H1 (cell line): ENCODE results near the gene TMEM253. TPM values are rescaled to one million over a fixed set of nuclear protein-coding genes. Genes with fewer than 3 reads are reported as not detected.

Experiments used
- ASH2L ChIP-seq: fragments of 200-600, 300-600 bp; sonication (generic); IDR thresholded peaks from one replicate; pipeline ENCODE4 v1.7.1; 2017; ENCODE audit warnings: low read length
- CBX5 ChIP-seq: fragments of 300-800, 300-1000 bp; sonication (generic); IDR thresholded peaks from 2 replicates; pipeline ENCODE4 v1.7.1; 2016; ENCODE audit warnings: antibody characterized with exemption, low read length, low read depth
- EP300 ChIP-seq, 2 experiments: IDR thresholded peaks; 1 replicate in 1 of 2; 2 replicates in 1 of 2; pipeline ENCODE4 v1.6.1; 2011 to 2012; ENCODE audit warnings: low read depth in 2 of 2, low read length in 2 of 2, mild to moderate bottlenecking in 2 of 2, borderline replicate concordance in 1 of 2, inconsistent platforms in 1 of 2, moderate library complexity in 1 of 2
- FOSL1 ChIP-seq: IDR thresholded peaks from 2 replicates; pipeline ENCODE4 v1.6.1; 2011; ENCODE audit warnings: mild to moderate bottlenecking, low read depth, low read length, moderate library complexity; ENCODE audit not compliant: insufficient read depth
- RNF2 ChIP-seq: fragments of 200-900, 300-1000 bp; sonication (generic); IDR thresholded peaks from 2 replicates; pipeline ENCODE4 v1.7.1; 2016; ENCODE audit warnings: borderline replicate concordance, low read depth, mild to moderate bottlenecking, antibody characterized with exemption, low read length; ENCODE audit not compliant: poor library complexity, severe bottlenecking; ENCODE audit errors: missing control alignments
- polyA plus RNA-seq, 7 experiments: library from polyadenylated mRNA; depleted of rRNA in 3 of 7; stranded (reverse) in 5 of 7; unstranded in 2 of 7; fragments of >200 nt in 5 of 7; fragments of 200-250 nt in 2 of 7; gene quantifications; 1 replicate in 5 of 7; 2 replicates in 1 of 7; 4 replicates in 1 of 7; pipeline versions ENCODE4 v1.2.1 to v1.2.3, GENCODE V29; 2011 to 2013; ENCODE audit warnings: missing spikeins in 2 of 7, mixed read lengths in 2 of 7
- total RNA-seq: library from RNA; stranded (reverse); fragmentation: NEBNext Ultra II Directional; extraction: Animal tissue kit (Norgen Biotek cat#: 25700); gene quantifications from 2 replicates; pipeline ENCODE4 v1.2.1, GENCODE V29; 2021

Gene TMEM253
- total and polyA plus RNA-seq, 2 of the 8 experiments (the other 6 are each of a cell fraction or from before 2014, with no cell fraction given), result 1.9 to 2.2 TPM

- TF ChIP-seq RNF2, result no peak
- no peak for TF ChIP-seq ASH2L
- TF ChIP-seq EP300 (IDR thresholded peaks at IDR 0.05; ENCODE audit: borderline replicate concordance in 1 of 2, low read depth in 2 of 2, low read length in 2 of 2), result no peak
- TF ChIP-seq CBX5, result no peak
- no peak for TF ChIP-seq FOSL1
Measured at GRCh38 chr14:21095430-21096205, 5.2 kb upstream of the TMEM253 start (continued).
